ENCODE results near the gene IL17RC.
A peak's percentile ranks its signal among the peaks of the same experiment; 100 is the strongest.
"Not testable (repeated sequence)": the region's sequence is repeated elsewhere in the genome, so short reads cannot be mapped to it uniquely, and the experiment has no call there.

The IL17RC gene

GRCh38 chr3:9916734-9917680 is at the start of gene IL17RC:
Gene IL17RC (plus strand): TSS chr3:9917098. CDS start chr3:9917316, 218 bp downstream.
- peak in 1 of 4 experiments; percentile 32 for DNase-seq (ENCODE audit: low read depth in 4 of 4, low spot score in 1 of 4)

GRCh38 chr3:9867106-9867505 is 49.8 kb upstream of the IL17RC start:
- DNase-seq (ENCODE audit: low read depth in 4 of 4, low spot score in 1 of 4): no peak

- DNase-seq (ENCODE audit: low read depth in 4 of 4, low spot score in 1 of 4): no peak
Observed at GRCh38 chr3:9869955-9870354, 46.9 kb upstream of the IL17RC start.

GRCh38 chr3:9870978-9871377 is 45.9 kb upstream of the IL17RC start:
- DNase-seq (ENCODE audit: low read depth in 4 of 4, low spot score in 1 of 4): no peak

GRCh38 chr3:9872067-9872466 is 44.8 kb upstream of the IL17RC start:
- DNase-seq (ENCODE audit: low read depth in 4 of 4, low spot score in 1 of 4): not testable (repeated sequence)

- no peak for DNase-seq (ENCODE audit: low read depth in 4 of 4, low spot score in 1 of 4)
Observed at GRCh38 chr3:9875448-9875847, 41.5 kb upstream of the IL17RC start.

- DNase-seq (ENCODE audit: low read depth in 4 of 4, low spot score in 1 of 4): not testable (repeated sequence)
Observed at GRCh38 chr3:9876255-9876654, 40.6 kb upstream of the IL17RC start.

GRCh38 chr3:9876991-9877390 is 39.9 kb upstream of the IL17RC start:
- no peak for DNase-seq (ENCODE audit: low read depth in 4 of 4, low spot score in 1 of 4)

- no peak for DNase-seq (ENCODE audit: low read depth in 4 of 4, low spot score in 1 of 4)
Observed at GRCh38 chr3:9878700-9879099, 38.2 kb upstream of the IL17RC start.

GRCh38 chr3:9879830-9880549 is 36.9 kb upstream of the IL17RC start, which contains the start of gene CIDEC:
Gene CIDEC (minus strand): TSS chr3:9880253. CDS start chr3:9878486, 1,767 bp downstream.
- DNase-seq (ENCODE audit: low read depth in 4 of 4, low spot score in 1 of 4): no peak

GRCh38 chr3:9881441-9881840 is 35.5 kb upstream of the IL17RC start:
- no peak for DNase-seq (ENCODE audit: low read depth in 4 of 4, low spot score in 1 of 4)

GRCh38 chr3:9883706-9884554 is 33.0 kb upstream of the IL17RC start:
- DNase-seq (ENCODE audit: low read depth in 4 of 4, low spot score in 1 of 4): no peak

GRCh38 chr3:9884555-9885165 is 32.2 kb upstream of the IL17RC start:
- DNase-seq (ENCODE audit: low read depth in 4 of 4, low spot score in 1 of 4): no peak

GRCh38 chr3:9886328-9886727 is 30.6 kb upstream of the IL17RC start:
- no peak for DNase-seq (ENCODE audit: low read depth in 4 of 4, low spot score in 1 of 4)

GRCh38 chr3:9887480-9887879 is 29.4 kb upstream of the IL17RC start:
- no peak for DNase-seq (ENCODE audit: low read depth in 4 of 4, low spot score in 1 of 4)

GRCh38 chr3:9888540-9888939 is 28.4 kb upstream of the IL17RC start:
- no peak for DNase-seq (ENCODE audit: low read depth in 4 of 4, low spot score in 1 of 4)

GRCh38 chr3:9889405-9889804 is 27.5 kb upstream of the IL17RC start:
- no peak for DNase-seq (ENCODE audit: low read depth in 4 of 4, low spot score in 1 of 4)

- DNase-seq (ENCODE audit: low read depth in 4 of 4, low spot score in 1 of 4): peak; percentile 67 to 93 (median 84)
Observed at GRCh38 chr3:9890249-9891071, 26.4 kb upstream of the IL17RC start, which contains the start of gene JAGN1. Gene JAGN1 (plus strand): TSS chr3:9890610. CDS start chr3:9890723, 113 bp downstream.

- DNase-seq (ENCODE audit: low read depth in 4 of 4, low spot score in 1 of 4): no peak
Observed at GRCh38 chr3:9891072-9891622, 25.8 kb upstream of the IL17RC start.

Measured in stimulated activated CD4-positive, alpha-beta T cell treated with anti-CD3 and anti-CD28 coated beads, Interleukin-1b, Interleukin-23, amount 100 ng/mL, for 24 hours (primary cell).